Measurements from ENCODE around the gene ITPR1. TPM values are rescaled to one million over a fixed set of nuclear protein-coding genes. Genes with fewer than 3 reads are reported as not detected.

Gene ITPR1
- total and polyA plus RNA-seq, 2 experiments from 2014 or later = 6.8 to 21.0 TPM

DNA sequence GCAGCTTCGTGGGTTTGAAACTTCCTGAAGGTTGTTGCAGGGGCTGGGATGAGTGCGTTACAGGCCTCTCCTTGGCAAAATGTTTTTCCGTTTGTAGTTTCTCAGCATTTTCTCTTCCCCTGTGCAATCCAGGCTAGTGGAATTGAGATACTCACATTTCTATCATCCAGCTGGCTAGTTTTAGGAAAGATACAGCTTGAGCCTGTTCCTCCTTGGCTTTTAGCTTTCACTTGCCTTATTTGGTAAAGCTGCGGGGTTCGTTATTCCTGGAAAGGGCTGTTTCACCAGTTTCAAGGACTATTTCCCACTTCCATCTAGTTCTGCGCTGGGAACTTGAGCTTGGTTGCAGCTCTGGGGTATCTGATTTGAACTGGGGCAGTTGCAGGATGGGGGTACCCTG, 90.3 kb downstream of the ITPR1 start:
- Histone ChIP-seq H3K4me2 (no peak overlapping the region), H3K4me1 (ENCODE audit: insufficient read depth) (peaks cover 59% of the 10 kb centered on the region), H3K4me3 (no peak overlapping the region), H3K27ac (ENCODE audit: low read depth) (peak overlapping the region; percentile 34), H4K20me1 (replicated peaks; ENCODE audit: insufficient read depth) (no peaks in the 10 kb centered on the region), H3K79me2 (replicated peaks; ENCODE audit: insufficient read depth) (no peaks in the 10 kb centered on the region), H3F3A (replicated peaks; ENCODE audit: low read depth) (no peaks in the 10 kb centered on the region; the same call in 1 of the 2 replicates), H3K27me3 (ENCODE audit: insufficient read depth) (no peaks in the 10 kb centered on the region), H3K9me2 (ENCODE audit: insufficient read depth) (no peaks in the 10 kb centered on the region), H3K36me3 (ENCODE audit: insufficient read depth) (no peaks in the 10 kb centered on the region), H2AFZ (no peak overlapping the region)
- Mint-ChIP-seq H3K27ac (peak overlapping the region; percentile 56; the same call in 1 of the 2 replicates), H3K9me3 (no peaks in the 10 kb centered on the region), H3K4me3 (no peak overlapping the region), H3K4me1 (peaks cover 59% of the 10 kb centered on the region), H3K27me3 (ENCODE audit: insufficient read depth, low read depth, poor library complexity) (peaks cover 10% of the 10 kb centered on the region), H3K36me3 (ENCODE audit: low read depth) (no peaks in the 10 kb centered on the region)
- TF ChIP-seq JUNB (IDR thresholded peaks at IDR 0.05; ENCODE audit: unreplicated experiment) (no peak), ZNF462 (CRISPR knock-in tag; IDR thresholded peaks at IDR 0.05) (no peak), ZNF331 (CRISPR knock-in tag; IDR thresholded peaks at IDR 0.05; ENCODE audit: low read depth) (no peak), POLR2AphosphoS5 (IDR thresholded peaks at IDR 0.05; ENCODE audit: low read depth) (no peak)
- ATAC-seq (no peak), DNase-seq (ENCODE audit: low spot score) (peak; percentile 18)

GRCh38 chr3:4584456-4585249, 91.5 kb downstream of the ITPR1 start:
- Histone ChIP-seq H4K20me1 (replicated peaks; ENCODE audit: insufficient read depth) (no peaks in the 10 kb centered on the region; the same call in 1 of the 2 replicates), H3K27me3 (ENCODE audit: insufficient read depth) (no peaks in the 10 kb centered on the region), H3K79me2 (replicated peaks; ENCODE audit: insufficient read depth) (no peaks in the 10 kb centered on the region), H3K4me1 (ENCODE audit: insufficient read depth) (peaks cover 62% of the 10 kb centered on the region), H3K4me2 (no peak overlapping the region), H3K4me3 (no peak overlapping the region), H3K9me2 (ENCODE audit: insufficient read depth) (no peaks in the 10 kb centered on the region), H3F3A (replicated peaks; ENCODE audit: low read depth) (no peaks in the 10 kb centered on the region; the same call in 1 of the 2 replicates), H2AFZ (no peak overlapping the region), H3K36me3 (ENCODE audit: insufficient read depth) (no peaks in the 10 kb centered on the region), H3K27ac (ENCODE audit: low read depth) (0 out of 2 replicates have a peak overlapping the region, but pooled peaks have one; percentile 34)
- Mint-ChIP-seq H3K4me1 (peaks cover 69% of the 10 kb centered on the region), H3K36me3 (ENCODE audit: low read depth) (no peaks in the 10 kb centered on the region), H3K4me3 (no peak overlapping the region), H3K9me3 (no peaks in the 10 kb centered on the region), H3K27ac (no peak overlapping the region; the same call in 1 of the 2 replicates), H3K27me3 (ENCODE audit: insufficient read depth, low read depth, poor library complexity) (peaks cover 10% of the 10 kb centered on the region)
- DNase-seq (ENCODE audit: low spot score) (no peak), ATAC-seq (no peak)
- TF ChIP-seq POLR2AphosphoS5 (IDR thresholded peaks at IDR 0.05; ENCODE audit: low read depth) (no peak), CREB1 (CRISPR knock-in tag; IDR thresholded peaks at IDR 0.05; ENCODE audit: low read depth) (no peak), ZNF114 (CRISPR knock-in tag; IDR thresholded peaks at IDR 0.05) (no peak), CTCF (conservative IDR thresholded peaks at IDR 0.05; ENCODE audit: low read depth in 2 of 2) (0 out of 4 replicates have a peak, but pooled peaks of 1 of the 2 experiments have one; percentile 6), ZNF331 (CRISPR knock-in tag; IDR thresholded peaks at IDR 0.05; ENCODE audit: low read depth) (no peak), EZH2phosphoT487 (IDR thresholded peaks at IDR 0.05; ENCODE audit: unreplicated experiment) (no peak)

All from GM23338 (cell line).